Activated gamma-delta T cell treated with anti-CD3 and anti-CD28 coated beads, Interleukin-2, amount 50 U/mL, for 16 hours (primary cell): Measurements from ENCODE around the gene KCNN1.
A peak's percentile ranks its signal among the peaks of the same experiment; 100 is the strongest.
"Not testable (repeated sequence)": the region's sequence is repeated elsewhere in the genome, so short reads cannot be mapped to it uniquely, and the experiment has no call there.

Experiments
- DNase-seq: peaks from one replicate; pipeline ENCODE4 v3.0.0-alpha.2; 2020; ENCODE audit warnings: low read depth

Gene KCNN1

GRCh38 chr19:18001777-18002345 is 35.0 kb downstream of the KCNN1 start:
- no peak for DNase-seq

GRCh38 chr19:18002347-18002850 is 35.5 kb downstream of the KCNN1 start:
- no peak for DNase-seq

GRCh38 chr19:18005750-18006149 is 38.8 kb downstream of the KCNN1 start:
- not testable (repeated sequence) for DNase-seq

GRCh38 chr19:18007044-18007916 is 40.4 kb downstream of the KCNN1 start:
- DNase-seq: peak; percentile 71

GRCh38 chr19:18007917-18008673 is 41.2 kb downstream of the KCNN1 start, which contains the start of gene ARRDC2:
Gene ARRDC2 (plus strand): TSS chr19:18008170. CDS start chr19:18008311, 141 bp downstream.
- peak; percentile 79 for DNase-seq

GRCh38 chr19:18008814-18009213 is 41.9 kb downstream of the KCNN1 start:
- no peak for DNase-seq

- no peak for DNase-seq
These were observed 42.6 kb downstream of the KCNN1 start for GRCh38 chr19:18009412-18010066.

GRCh38 chr19:18010149-18010548 is 43.2 kb downstream of the KCNN1 start:
- no peak for DNase-seq

GRCh38 chr19:18013210-18014111 is 46.6 kb downstream of the KCNN1 start:
- DNase-seq: no peak

GRCh38 chr19:18014197-18014596 is 47.3 kb downstream of the KCNN1 start:
- no peak for DNase-seq

GRCh38 chr19:18016209-18016910 is 49.5 kb downstream of the KCNN1 start:
- no peak for DNase-seq

GRCh38 chr19:18017275-18018083 is 50.6 kb downstream of the KCNN1 start:
- no peak for DNase-seq

GRCh38 chr19:18020212-18021085 is 53.5 kb downstream of the KCNN1 start:
- no peak for DNase-seq

- DNase-seq: peak; percentile 62
These were observed 54.3 kb downstream of the KCNN1 start for GRCh38 chr19:18021121-18021755.

- no peak for DNase-seq
These were observed 56.8 kb downstream of the KCNN1 start for GRCh38 chr19:18023622-18024251.

GRCh38 chr19:18027151-18027550 is 60.2 kb downstream of the KCNN1 start:
- DNase-seq: no peak

- no peak for DNase-seq
These were observed 62.9 kb downstream of the KCNN1 start for GRCh38 chr19:18029617-18030338.
